Activated naive CD4-positive, alpha-beta T cell treated with anti-CD3 and anti-CD28 coated beads, Interleukin-2, amount 50 U/mL, for 72 hours (primary cell): Measurements from ENCODE around the gene ELMO1. TPM values are rescaled to one million over a fixed set of nuclear protein-coding genes. Genes with fewer than 3 reads are reported as not detected.
A peak's percentile ranks its signal among the peaks of the same experiment; 100 is the strongest.

Experiments
- ATAC-seq, 2 donors: fragments of 150-1000 bp; cut with Tn5 transposase; 2 replicates each; pipeline ENCODE4 v1.10.0; 2021; ENCODE audit warnings: mild to moderate bottlenecking in 2 of 2, moderate library complexity in 2 of 2
- DNase-seq, 2 donors: peaks; one replicate each; pipeline ENCODE4 v3.0.0; 2021 to 2022; ENCODE audit warnings: low spot score in 2 of 2
- H3K27ac Mint-ChIP-seq, 2 donors: one replicate each; pipeline ENCODE4 v1.8.0; 2022; ENCODE audit warnings: mild to moderate bottlenecking in 2 of 2, mixed read lengths in 2 of 2
- H3K36me3 Mint-ChIP-seq, 2 donors: one replicate each; pipeline ENCODE4 v1.8.0; 2022; ENCODE audit warnings: mixed read lengths in 2 of 2
- H3K9me3 Mint-ChIP-seq, 2 donors: one replicate each; pipeline ENCODE4 v1.8.0; 2022; ENCODE audit warnings: mixed read lengths in 2 of 2
- total RNA-seq, 2 donors: library from RNA; stranded (reverse); gene quantifications; one replicate each; pipeline ENCODE4 v1.2.3, GENCODE V29; 2022

ELMO1 gene
- total RNA-seq, 2 donors from 2014 or later = 137 to 167 TPM

DNA sequence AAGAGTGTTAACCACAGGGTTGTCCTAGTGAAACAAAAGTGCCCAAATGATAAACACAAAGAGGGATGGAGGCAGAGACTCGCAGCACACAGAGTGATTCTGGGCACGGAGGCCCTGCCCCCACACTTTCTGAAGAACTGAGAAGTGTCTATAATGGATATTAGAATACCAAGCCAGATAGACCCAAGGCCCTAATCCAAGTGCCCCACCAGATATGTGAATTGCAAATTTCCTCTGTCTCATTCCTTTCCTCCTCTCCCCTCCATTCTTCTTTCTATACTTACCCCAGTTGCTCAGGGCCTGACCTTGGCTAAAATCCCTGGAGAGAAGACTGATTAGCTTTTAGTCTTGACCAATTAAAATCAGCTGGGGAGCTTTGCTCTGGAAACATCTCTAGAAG is 617.6 kb downstream of the ELMO1 start:
- Mint-ChIP-seq H3K27ac (no peak overlapping the region), H3K36me3 (peaks cover 0 to 9% of the 10 kb centered on the region in 2 donors), H3K9me3 (peaks cover 5 to 12% of the 10 kb centered on the region in 2 donors)
- ATAC-seq (no peak), DNase-seq (no peak)

DNA sequence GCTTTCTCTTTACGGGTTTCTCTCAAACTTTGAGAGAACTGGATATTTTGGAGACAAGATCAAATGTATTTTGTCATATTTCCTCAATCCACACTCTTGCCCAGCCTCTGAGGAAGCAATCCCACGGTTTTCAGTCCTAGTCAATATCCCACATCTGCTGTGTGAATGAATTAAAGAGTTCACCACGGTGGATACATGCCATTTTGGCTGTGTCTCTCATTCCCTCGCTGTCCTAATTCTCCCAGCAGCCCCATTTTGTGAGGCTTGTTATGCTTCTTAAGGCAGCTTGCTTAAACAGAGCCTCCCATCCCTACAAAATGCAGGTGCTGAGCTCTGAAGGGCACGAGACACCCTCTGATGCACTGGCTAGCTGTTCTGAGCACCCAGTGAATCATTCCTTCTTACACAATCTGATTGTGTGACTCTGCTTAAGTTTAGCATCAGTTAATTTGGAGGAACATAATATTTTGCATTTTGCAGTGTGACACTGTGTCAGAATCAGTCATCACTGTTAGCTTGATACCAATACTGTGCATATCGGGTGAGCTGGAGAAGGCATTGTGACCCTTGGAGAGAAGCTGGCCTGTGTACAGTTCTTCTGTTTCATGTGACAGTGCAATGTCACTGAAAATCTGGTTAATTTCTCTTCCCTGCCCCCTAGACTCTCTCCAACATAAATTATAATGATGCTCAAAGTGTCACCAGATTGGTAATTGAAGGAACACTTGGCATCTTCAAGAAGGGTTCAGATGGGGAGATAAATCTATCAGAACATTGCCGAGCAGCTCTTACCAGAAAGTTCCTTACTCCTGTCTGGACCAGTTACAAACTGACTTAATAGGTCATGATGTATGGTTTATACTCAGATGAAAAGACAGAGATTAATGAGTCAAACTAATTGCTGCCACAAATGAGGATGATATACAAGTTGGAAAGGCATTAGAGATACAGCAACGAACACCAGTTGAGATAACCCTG is 620.6 kb downstream of the ELMO1 start:
- H3K9me3 Mint-ChIP-seq = peaks cover 0 to 5% of the 10 kb centered on the region in 2 donors
- ATAC-seq = no peak

DNA sequence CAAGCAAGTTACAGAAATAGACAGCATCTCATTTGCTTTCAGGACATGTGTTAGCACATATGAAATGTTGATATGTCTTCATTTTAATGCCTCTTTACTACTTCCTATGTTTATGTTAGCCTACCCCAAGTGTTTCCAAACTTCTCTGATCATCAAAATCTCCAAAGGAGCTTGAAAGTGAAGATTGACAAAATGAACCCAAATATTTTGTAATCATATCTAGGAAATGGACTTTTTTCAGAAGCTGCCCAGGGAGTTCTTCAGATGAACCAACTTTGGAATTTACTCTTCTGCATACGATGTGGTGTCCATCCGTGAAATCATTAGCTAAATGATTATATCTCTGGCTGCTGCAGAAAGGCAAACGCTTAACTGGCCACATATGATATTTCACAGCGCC is 623.2 kb downstream of the ELMO1 start:
- peaks cover 0 to 5% of the 10 kb centered on the region in 2 donors for H3K36me3 Mint-ChIP-seq
- DNase-seq = no peak
- no peak for ATAC-seq
- peaks cover 8% of the 10 kb centered on the region in 2 donors for H3K9me3 Mint-ChIP-seq
- no peak overlapping the region for H3K27ac Mint-ChIP-seq

More for the DNA sequence above, 620.6 kb downstream of the ELMO1 start:
- H3K36me3 Mint-ChIP-seq = no peaks in the 10 kb centered on the region
- DNase-seq = no peak
- H3K27ac Mint-ChIP-seq = no peak overlapping the region

DNA sequence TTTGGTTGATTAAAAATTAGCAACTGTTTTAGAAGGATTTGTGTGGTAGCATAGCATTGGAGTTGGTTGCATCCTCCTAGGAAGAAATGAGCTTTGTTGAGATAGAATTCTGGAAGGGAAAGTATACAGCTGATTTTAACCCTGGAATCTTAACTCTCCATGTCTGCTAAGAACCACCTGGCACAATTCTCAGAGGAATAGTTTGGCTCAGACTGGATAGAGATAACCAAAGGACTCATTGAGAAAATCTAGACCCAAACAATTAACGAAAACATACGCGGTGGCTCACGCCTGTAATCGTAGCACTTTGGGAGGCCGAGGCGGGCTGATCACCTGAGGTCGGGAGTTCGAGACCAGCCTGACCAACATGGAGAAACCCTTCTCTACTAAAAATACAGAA is 625.3 kb downstream of the ELMO1 start:
- peaks cover 8 to 13% of the 10 kb centered on the region in 2 donors for H3K9me3 Mint-ChIP-seq
- ATAC-seq (no peak), DNase-seq (no peak)
- H3K27ac Mint-ChIP-seq = no peak overlapping the region
- peaks cover 0 to 5% of the 10 kb centered on the region in 2 donors for H3K36me3 Mint-ChIP-seq

DNA sequence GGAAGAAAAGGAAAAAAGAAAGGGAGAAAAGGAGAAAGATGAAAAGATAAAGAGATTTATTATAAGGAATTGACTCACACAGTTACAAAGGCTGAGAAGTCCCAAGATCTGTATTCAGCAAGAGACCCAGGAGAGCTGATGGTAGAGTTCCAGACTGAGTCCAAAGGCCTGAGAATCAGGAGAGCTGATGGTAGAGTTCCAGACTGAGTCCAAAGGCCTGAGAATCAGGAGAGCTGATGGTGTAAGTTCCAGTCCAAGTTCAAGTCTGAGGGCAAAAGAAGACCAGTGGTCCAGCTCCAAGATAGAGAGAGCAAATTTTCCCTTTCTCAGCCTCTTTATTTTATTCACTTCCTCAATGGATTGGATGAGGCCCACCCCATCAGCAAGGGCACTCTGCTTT is 627.0 kb downstream of the ELMO1 start:
- peaks cover 0 to 5% of the 10 kb centered on the region in 2 donors for H3K36me3 Mint-ChIP-seq
- ATAC-seq (no peak), DNase-seq (no peak)
- H3K27ac Mint-ChIP-seq = no peak overlapping the region
- peaks cover 8 to 13% of the 10 kb centered on the region in 2 donors for H3K9me3 Mint-ChIP-seq

DNA sequence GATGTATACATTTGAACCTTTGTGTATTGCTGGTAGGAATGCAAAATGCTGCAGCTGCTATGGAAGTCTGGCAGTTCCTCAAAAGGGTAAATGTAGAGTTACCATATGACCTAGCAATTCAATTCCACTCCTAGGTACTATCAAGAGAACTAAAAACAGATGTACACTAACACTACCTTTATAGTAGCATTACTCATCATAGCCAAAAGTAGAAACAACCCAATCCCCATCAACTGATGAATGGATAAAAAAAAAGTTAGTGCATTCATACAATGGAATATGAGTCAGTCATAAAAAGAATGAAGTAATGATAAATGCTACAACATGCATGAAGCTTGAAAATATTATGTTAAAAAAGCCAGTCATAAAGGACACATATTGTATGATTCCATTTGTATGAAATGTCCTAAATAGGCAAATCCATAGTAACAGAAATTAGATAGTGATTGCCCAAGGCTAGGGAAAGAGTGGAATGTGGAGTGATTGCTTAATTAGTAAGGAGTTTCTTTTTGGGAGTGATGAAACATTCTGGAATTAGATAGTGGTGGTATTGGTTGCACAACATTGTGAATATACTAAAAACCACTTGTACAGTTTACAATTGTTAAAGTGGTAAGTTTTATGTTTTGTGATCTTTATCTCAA is 628.0 kb downstream of the ELMO1 start:
- H3K9me3 Mint-ChIP-seq = peaks cover 8 to 13% of the 10 kb centered on the region in 2 donors
- H3K27ac Mint-ChIP-seq = no peak overlapping the region
- H3K36me3 Mint-ChIP-seq = peaks cover 0 to 5% of the 10 kb centered on the region in 2 donors
- ATAC-seq (no peak), DNase-seq (no peak)

DNA sequence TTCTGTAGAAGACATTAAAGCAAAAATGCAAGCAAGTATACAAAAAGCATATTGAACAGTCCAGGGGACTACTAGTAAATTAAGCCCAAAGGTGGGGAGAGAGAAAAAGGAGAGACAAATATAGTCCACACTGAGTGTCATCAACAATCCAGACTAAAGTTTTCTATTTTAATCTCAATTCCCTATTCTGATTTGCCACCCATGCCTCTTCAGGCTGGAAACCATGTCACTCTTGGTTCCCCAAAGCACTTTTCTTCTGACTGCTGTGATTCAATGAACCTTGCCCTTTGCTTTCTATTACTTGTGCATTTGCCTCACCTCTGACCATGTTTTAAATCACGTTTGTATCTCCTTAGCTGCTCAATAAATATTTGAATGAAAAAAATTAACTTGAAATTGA is 629.0 kb downstream of the ELMO1 start:
- DNase-seq (no peak), ATAC-seq (no peak)
- Mint-ChIP-seq H3K9me3 (peaks cover 8 to 13% of the 10 kb centered on the region in 2 donors), H3K27ac (no peak overlapping the region), H3K36me3 (peaks cover 0 to 5% of the 10 kb centered on the region in 2 donors)

DNA sequence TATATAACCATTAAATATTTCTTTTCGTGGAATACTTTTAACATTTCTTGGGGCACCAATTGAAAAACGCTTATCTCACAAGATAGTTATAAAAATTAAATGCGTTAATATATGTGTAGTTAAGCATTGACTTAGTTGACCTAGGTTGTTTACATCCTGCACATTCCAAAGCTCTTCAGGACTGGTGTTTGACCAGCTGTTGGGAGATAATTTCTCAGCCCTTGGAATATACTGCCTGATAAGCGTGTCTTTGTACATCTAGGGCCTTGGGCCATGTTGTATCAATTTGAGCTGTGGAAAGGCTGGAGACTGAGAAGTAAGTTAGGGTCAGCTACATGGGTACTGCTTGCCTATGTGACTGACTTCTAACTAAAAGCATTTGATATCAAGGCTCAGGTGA is 634.4 kb downstream of the ELMO1 start:
- peaks cover 0 to 5% of the 10 kb centered on the region in 2 donors for H3K9me3 Mint-ChIP-seq
- no peaks in the 10 kb centered on the region for H3K36me3 Mint-ChIP-seq

DNA sequence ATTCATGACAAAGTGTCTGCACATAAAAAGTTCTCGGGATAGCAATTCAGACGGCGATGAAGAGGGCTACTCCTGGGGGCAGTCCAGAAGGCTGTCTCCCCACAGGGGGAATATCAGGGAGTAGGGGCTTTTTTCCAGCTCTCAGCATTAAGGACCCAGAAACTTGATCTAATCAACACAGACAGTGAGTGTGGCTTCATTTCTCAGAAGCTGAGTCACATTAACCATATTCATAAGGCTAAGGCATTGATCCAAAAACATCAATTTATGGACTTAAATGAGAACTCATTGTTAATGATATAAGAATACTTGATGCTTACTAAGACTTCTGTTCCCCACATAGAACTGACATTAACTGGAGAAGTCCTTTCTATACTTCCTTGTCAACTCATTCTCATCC is 636.9 kb downstream of the ELMO1 start:
- Mint-ChIP-seq H3K9me3 (no peaks in the 10 kb centered on the region), H3K27ac (no peak overlapping the region), H3K36me3 (no peaks in the 10 kb centered on the region)
- DNase-seq (no peak), ATAC-seq (peak; percentile 37 to 54)

More for the DNA sequence above, 634.4 kb downstream of the ELMO1 start:
- no peak for ATAC-seq
- no peak overlapping the region for H3K27ac Mint-ChIP-seq
- no peak for DNase-seq

DNA sequence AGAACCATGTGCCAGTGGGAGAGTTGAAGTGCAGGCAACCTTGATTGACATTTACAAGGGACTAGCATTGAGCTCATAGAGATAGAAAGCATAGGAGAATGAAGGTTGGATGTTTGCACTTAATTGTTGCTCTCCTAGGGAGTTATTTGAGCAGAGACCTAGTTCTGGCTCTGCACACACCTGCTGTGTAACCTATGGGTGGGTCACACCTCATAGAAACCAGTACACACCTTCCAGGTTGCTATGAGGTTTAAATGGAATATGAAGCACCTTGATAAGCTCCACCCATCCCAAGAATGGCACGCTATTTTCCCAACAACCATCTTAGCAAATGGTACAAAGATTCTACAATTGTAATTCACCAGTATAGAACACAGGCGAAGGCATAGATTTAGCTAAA is 638.2 kb downstream of the ELMO1 start:
- Mint-ChIP-seq H3K27ac (no peak overlapping the region), H3K9me3 (no peaks in the 10 kb centered on the region), H3K36me3 (no peaks in the 10 kb centered on the region)
- DNase-seq (no peak), ATAC-seq (no peak)

DNA sequence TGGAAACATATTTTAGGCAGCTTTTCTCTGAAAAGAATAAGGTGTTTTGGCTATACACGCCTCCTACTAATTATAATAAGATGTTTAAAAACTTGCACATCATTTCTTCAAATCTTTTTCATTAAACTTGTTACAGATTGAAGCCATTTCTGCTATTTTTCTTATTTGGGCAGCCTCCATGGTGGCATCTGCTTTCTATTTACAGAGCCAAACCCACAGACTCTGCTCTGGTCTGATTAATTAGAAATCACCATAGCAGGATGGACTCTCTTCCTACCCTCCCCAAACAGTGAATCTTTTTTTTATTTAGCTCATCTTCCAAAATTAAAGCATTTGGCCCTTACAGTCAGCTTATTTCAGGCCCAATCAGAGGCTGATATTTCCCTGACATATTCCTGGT is 638.6 kb downstream of the ELMO1 start:
- DNase-seq = no peak

DNA sequence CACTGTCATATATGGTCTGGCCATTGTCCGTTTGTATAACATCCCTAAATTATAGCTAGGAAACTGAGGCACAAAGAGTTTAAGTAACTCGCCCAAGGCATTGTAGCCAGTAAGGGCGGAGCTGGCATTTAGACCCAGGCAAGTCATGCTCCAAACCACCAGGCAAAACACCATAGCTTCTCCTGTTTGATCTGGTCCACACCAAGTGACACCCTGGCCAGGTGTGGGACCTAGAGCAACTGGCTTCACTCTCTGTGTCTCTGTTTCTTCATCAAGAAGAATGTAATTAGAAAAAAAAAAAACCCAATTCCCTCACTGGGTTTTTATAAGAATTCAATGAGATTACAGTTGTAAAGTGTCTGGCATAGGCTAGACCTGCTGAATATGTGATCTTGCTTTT is 639.2 kb downstream of the ELMO1 start:
- DNase-seq (no peak), ATAC-seq (no peak)
- Mint-ChIP-seq H3K36me3 (peaks cover 0 to 6% of the 10 kb centered on the region in 2 donors), H3K27ac (no peak overlapping the region), H3K9me3 (no peaks in the 10 kb centered on the region)

More for the DNA sequence above, 638.6 kb downstream of the ELMO1 start:
- ATAC-seq = no peak
- H3K27ac Mint-ChIP-seq = no peak overlapping the region
- H3K36me3 Mint-ChIP-seq = peaks cover 0 to under 1% of the 10 kb centered on the region in 2 donors
- H3K9me3 Mint-ChIP-seq = no peaks in the 10 kb centered on the region

DNA sequence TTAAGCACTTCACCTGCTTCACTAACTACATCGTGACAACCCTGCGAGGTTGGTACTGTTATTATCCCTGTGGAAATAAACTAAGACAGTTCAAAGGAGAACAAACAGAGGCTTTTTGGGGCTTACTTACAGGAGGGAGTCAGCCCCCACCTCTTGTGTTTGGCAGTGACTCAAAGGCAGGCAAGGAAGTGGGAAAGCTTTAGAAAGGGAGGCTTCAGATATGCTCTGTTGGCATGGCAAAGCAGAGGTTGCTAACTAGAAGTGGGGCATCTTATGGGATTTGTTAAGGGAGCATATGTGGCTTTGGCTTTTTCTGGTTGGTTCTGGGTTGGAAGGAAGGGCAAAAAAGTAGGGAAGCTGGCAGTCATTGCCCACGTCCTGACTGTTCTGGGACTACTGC is 639.6 kb downstream of the ELMO1 start:
- ATAC-seq = no peak
- no peak overlapping the region for H3K27ac Mint-ChIP-seq

DNA sequence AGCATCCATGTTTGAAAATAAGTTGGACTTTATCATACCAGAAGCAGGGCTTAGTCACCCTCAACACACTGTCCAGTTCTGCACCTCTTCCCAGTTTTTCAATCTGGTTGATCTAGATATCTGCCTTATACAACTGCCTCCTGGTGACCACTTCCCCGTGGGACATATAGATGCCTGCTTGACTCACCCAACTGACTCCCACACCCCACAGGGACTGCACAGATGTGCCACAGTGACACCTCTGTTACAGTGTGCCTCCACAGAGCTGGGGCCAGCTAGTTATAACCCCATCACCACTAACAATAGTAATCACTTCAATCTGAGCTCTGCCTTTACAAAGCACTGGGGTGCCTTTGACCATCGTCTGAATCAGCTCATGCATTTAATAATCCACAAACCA is 641.8 kb downstream of the ELMO1 start:
- Mint-ChIP-seq H3K9me3 (no peaks in the 10 kb centered on the region), H3K27ac (no peak overlapping the region), H3K36me3 (peaks cover 0 to 6% of the 10 kb centered on the region in 2 donors)
- DNase-seq (no peak), ATAC-seq (peak; percentile 38 to 56)

More for the DNA sequence above, 639.6 kb downstream of the ELMO1 start:
- no peak for DNase-seq
- H3K9me3 Mint-ChIP-seq = no peaks in the 10 kb centered on the region
- peaks cover 0 to 6% of the 10 kb centered on the region in 2 donors for H3K36me3 Mint-ChIP-seq
